ENCODE data around the gene PLEKHM3.

PLEKHM3 gene

DNA sequence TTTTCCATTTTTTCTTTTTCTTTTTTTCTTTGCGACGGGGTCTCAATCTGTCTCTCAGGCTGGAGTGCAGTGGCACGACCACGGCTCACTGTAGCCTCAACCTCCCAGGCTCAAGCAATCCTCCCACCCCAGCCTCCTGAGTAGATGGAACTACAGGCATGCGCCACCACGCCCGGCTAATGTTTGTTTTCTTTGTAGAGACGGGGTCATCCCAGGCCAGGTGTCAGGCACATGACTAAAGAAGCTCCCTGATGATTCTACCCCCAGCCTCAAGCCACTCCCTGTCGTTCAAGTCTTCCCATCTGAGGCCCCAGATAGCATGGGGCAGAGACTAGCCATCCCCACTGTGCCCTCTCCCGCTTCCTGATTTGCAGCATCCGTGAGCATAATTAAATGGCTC, 245.8 kb downstream of the PLEKHM3 start:
- H2AK5ac ChIP-seq (ENCODE audit: low read length): no peak overlapping the region
- H3K23ac ChIP-seq (ENCODE audit: low read length): no peak overlapping the region
- peaks cover 2% of the 10 kb centered on the region for H3K4me1 ChIP-seq (ENCODE audit: control insufficient read depth, low read depth, low read length)
- H3K4ac ChIP-seq (ENCODE audit: low read depth, low read length): no peak overlapping the region
- H3K9ac ChIP-seq (ENCODE audit: low read length): no peak overlapping the region
- no peaks in the 10 kb centered on the region for H3K27me3 ChIP-seq (ENCODE audit: insufficient read depth, low read length, poor library complexity)
- no peak overlapping the region for H3K18ac ChIP-seq (ENCODE audit: low read length)
- no peak overlapping the region for H4K8ac ChIP-seq (ENCODE audit: low read depth, low read length)
- DNase-seq: no peak
- no peaks in the 10 kb centered on the region for H3K79me2 ChIP-seq (ENCODE audit: control insufficient read depth, insufficient read depth, low read length)
- H3K56ac ChIP-seq (ENCODE audit: low read length): no peak overlapping the region
- H4K5ac ChIP-seq (ENCODE audit: low read length): no peak overlapping the region
- no peak overlapping the region for H3K4me2 ChIP-seq (ENCODE audit: low read length)
- no peak overlapping the region for H2BK5ac ChIP-seq (ENCODE audit: low read length)
- no peak overlapping the region for H2BK120ac ChIP-seq (ENCODE audit: low read depth, low read length)
- no CpG with 5 or more reads among the region's 11 CpGs for WGBS (ENCODE audit: extremely low coverage, insufficient coverage, low lambda C conversion rate)
- no peak overlapping the region for H2BK15ac ChIP-seq (replicated peaks; ENCODE audit: low read depth)
- H3K4me3 ChIP-seq (ENCODE audit: low read length): no peak overlapping the region
- H3K36me3 ChIP-seq (ENCODE audit: control insufficient read depth, insufficient read depth, low read length): no peaks in the 10 kb centered on the region
- H3K79me1 ChIP-seq (ENCODE audit: low read length): no peaks in the 10 kb centered on the region
- no peak overlapping the region for H3K27ac ChIP-seq (ENCODE audit: low read depth, low read length)

GRCh38 chr2:207778298-207778882, 246.9 kb downstream of the PLEKHM3 start:
- Histone ChIP-seq H3K79me2 (ENCODE audit: control insufficient read depth, insufficient read depth, low read length) (no peaks in the 10 kb centered on the region), H4K8ac (ENCODE audit: low read depth, low read length) (no peak overlapping the region), H3K4me1 (ENCODE audit: control insufficient read depth, low read depth, low read length) (peaks cover 2% of the 10 kb centered on the region), H3K18ac (ENCODE audit: low read length) (no peak overlapping the region), H3K4me2 (ENCODE audit: low read length) (no peak overlapping the region), H2AK5ac (ENCODE audit: low read length) (no peak overlapping the region), H3K36me3 (ENCODE audit: control insufficient read depth, insufficient read depth, low read length) (no peaks in the 10 kb centered on the region), H3K27me3 (ENCODE audit: insufficient read depth, low read length, poor library complexity) (no peaks in the 10 kb centered on the region), H3K4ac (ENCODE audit: low read depth, low read length) (no peak overlapping the region), H3K56ac (ENCODE audit: low read length) (no peak overlapping the region), H2BK15ac (replicated peaks; ENCODE audit: low read depth) (no peak overlapping the region), H3K79me1 (ENCODE audit: low read length) (no peaks in the 10 kb centered on the region), H3K23ac (ENCODE audit: low read length) (no peak overlapping the region), H3K4me3 (ENCODE audit: low read length) (no peak overlapping the region), H3K9ac (ENCODE audit: low read length) (no peak overlapping the region), H2BK120ac (ENCODE audit: low read depth, low read length) (no peak overlapping the region), H2BK5ac (ENCODE audit: low read length) (no peak overlapping the region), H4K5ac (ENCODE audit: low read length) (no peak overlapping the region), H3K27ac (ENCODE audit: low read depth, low read length) (no peak overlapping the region)
- no peak for DNase-seq
- WGBS (ENCODE audit: extremely low coverage, insufficient coverage, low lambda C conversion rate): no CpG with 5 or more reads among the region's 4 CpGs

DNA sequence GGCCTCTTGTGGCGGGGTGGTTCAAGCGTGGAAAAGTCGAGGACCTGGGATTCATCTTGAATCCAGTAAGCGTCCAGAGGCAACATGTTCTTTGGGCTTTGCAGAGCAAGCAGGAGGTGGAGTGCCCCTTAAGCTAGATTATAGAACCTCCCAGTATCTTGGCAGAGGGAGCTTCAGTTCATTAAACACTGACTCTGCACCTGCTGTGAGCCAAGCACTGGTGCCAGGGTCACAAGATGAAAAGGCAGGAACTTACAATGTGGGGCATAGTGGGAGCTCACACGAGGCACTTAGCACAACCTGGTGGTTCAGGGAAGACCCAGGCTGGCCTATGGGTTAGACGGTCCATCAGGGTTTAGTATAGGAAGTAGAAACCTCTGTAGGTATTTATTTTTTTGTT, 248.2 kb downstream of the PLEKHM3 start:
- Histone ChIP-seq H3K56ac (ENCODE audit: low read length) (no peak overlapping the region), H3K4me1 (ENCODE audit: control insufficient read depth, low read depth, low read length) (peaks cover 2% of the 10 kb centered on the region), H3K27ac (ENCODE audit: low read depth, low read length) (no peak overlapping the region), H3K18ac (ENCODE audit: low read length) (no peak overlapping the region), H3K23ac (ENCODE audit: low read length) (no peak overlapping the region), H2BK5ac (ENCODE audit: low read length) (no peak overlapping the region), H2BK120ac (ENCODE audit: low read depth, low read length) (no peak overlapping the region), H3K4me2 (ENCODE audit: low read length) (no peak overlapping the region), H4K8ac (ENCODE audit: low read depth, low read length) (no peak overlapping the region), H4K5ac (ENCODE audit: low read length) (no peak overlapping the region), H3K79me1 (ENCODE audit: low read length) (no peaks in the 10 kb centered on the region), H3K9ac (ENCODE audit: low read length) (no peak overlapping the region), H2BK15ac (replicated peaks; ENCODE audit: low read depth) (no peak overlapping the region), H3K4ac (ENCODE audit: low read depth, low read length) (no peak overlapping the region), H2AK5ac (ENCODE audit: low read length) (no peak overlapping the region), H3K27me3 (ENCODE audit: insufficient read depth, low read length, poor library complexity) (no peaks in the 10 kb centered on the region), H3K36me3 (ENCODE audit: control insufficient read depth, insufficient read depth, low read length) (no peaks in the 10 kb centered on the region), H3K79me2 (ENCODE audit: control insufficient read depth, insufficient read depth, low read length) (no peaks in the 10 kb centered on the region), H3K4me3 (ENCODE audit: low read length) (no peak overlapping the region)
- no peak for DNase-seq
- no CpG with 5 or more reads among the region's 6 CpGs for WGBS (ENCODE audit: extremely low coverage, insufficient coverage, low lambda C conversion rate)

DNA sequence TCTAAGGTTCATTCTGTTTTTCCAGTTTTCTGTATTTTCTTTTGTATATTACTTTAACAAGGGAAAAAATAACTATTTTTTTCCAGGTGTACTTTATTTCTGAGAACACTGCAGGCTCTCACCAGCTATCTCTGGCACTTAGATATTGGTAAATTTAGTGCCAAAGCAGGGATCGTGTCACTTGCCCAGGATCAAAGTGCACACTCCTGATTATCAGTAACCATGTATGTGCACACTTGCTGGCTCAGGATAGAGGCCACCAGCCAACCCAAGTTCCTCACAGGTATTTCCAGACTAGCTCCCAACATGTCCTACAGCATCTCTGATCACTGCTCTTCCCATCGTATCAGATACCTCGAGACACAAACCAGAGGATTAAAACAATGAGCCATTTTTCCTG, 249.9 kb downstream of the PLEKHM3 start:
- no peak overlapping the region for H4K8ac ChIP-seq (ENCODE audit: low read depth, low read length)
- no peak overlapping the region for H3K4me3 ChIP-seq (ENCODE audit: low read length)
- no peak overlapping the region for H2BK120ac ChIP-seq (ENCODE audit: low read depth, low read length)
- no peak overlapping the region for H3K56ac ChIP-seq (ENCODE audit: low read length)
- H4K5ac ChIP-seq (ENCODE audit: low read length): no peak overlapping the region
- no peaks in the 10 kb centered on the region for H3K79me2 ChIP-seq (ENCODE audit: control insufficient read depth, insufficient read depth, low read length)
- DNase-seq: no peak
- H3K18ac ChIP-seq (ENCODE audit: low read length): no peak overlapping the region
- H3K4me2 ChIP-seq (ENCODE audit: low read length): no peak overlapping the region
- H3K79me1 ChIP-seq (ENCODE audit: low read length): no peaks in the 10 kb centered on the region
- peaks cover 2% of the 10 kb centered on the region for H3K4me1 ChIP-seq (ENCODE audit: control insufficient read depth, low read depth, low read length)
- no peak overlapping the region for H2AK5ac ChIP-seq (ENCODE audit: low read length)
- no peak overlapping the region for H3K23ac ChIP-seq (ENCODE audit: low read length)
- WGBS (ENCODE audit: extremely low coverage, insufficient coverage, low lambda C conversion rate): no CpG with 5 or more reads among the region's 3 CpGs
- H2BK15ac ChIP-seq (replicated peaks; ENCODE audit: low read depth): no peak overlapping the region
- H3K4ac ChIP-seq (ENCODE audit: low read depth, low read length): no peak overlapping the region
- H3K36me3 ChIP-seq (ENCODE audit: control insufficient read depth, insufficient read depth, low read length): no peaks in the 10 kb centered on the region
- H3K27me3 ChIP-seq (ENCODE audit: insufficient read depth, low read length, poor library complexity): no peaks in the 10 kb centered on the region
- no peak overlapping the region for H3K27ac ChIP-seq (ENCODE audit: low read depth, low read length)
- H3K9ac ChIP-seq (ENCODE audit: low read length): no peak overlapping the region
- H2BK5ac ChIP-seq (ENCODE audit: low read length): no peak overlapping the region

DNA sequence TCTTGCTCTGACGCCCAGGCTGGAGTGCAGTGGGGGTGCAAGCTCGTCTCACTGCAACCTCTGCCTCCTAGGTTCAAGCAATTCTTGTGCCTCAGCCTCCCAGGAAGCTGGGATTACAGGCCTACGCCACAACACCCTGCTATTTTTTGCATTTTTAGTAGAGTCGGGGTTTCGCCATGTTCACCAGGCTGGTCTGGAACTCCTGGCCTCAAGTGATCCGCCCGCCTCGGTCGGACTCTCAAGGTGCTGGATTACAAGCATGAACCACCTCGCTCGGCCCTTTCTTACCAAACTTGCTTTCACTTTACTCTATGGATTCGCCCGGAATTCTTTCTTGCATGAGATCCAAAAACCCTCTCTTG, 252.5 kb downstream of the PLEKHM3 start:
- no peak overlapping the region for H3K23ac ChIP-seq (ENCODE audit: low read length)
- no peak overlapping the region for H3K9ac ChIP-seq (ENCODE audit: low read length)
- H3K4ac ChIP-seq (ENCODE audit: low read depth, low read length): peak overlapping the region; percentile 18
- peak overlapping the region; percentile 25 for H3K18ac ChIP-seq (ENCODE audit: low read length)
- WGBS (ENCODE audit: extremely low coverage, insufficient coverage, low lambda C conversion rate): no CpG with 5 or more reads among the region's 13 CpGs
- no peaks in the 10 kb centered on the region for H3K79me1 ChIP-seq (ENCODE audit: low read length)
- no peaks in the 10 kb centered on the region for H3K4me1 ChIP-seq (ENCODE audit: control insufficient read depth, low read depth, low read length)
- H4K5ac ChIP-seq (ENCODE audit: low read length): no peak overlapping the region
- H3K4me3 ChIP-seq (ENCODE audit: low read length): no peak overlapping the region
- no peak overlapping the region for H2BK15ac ChIP-seq (replicated peaks; ENCODE audit: low read depth)
- H3K27ac ChIP-seq (ENCODE audit: low read depth, low read length): no peak overlapping the region
- no peak overlapping the region for H2AK5ac ChIP-seq (ENCODE audit: low read length)
- no peaks in the 10 kb centered on the region for H3K36me3 ChIP-seq (ENCODE audit: control insufficient read depth, insufficient read depth, low read length)
- H3K79me2 ChIP-seq (ENCODE audit: control insufficient read depth, insufficient read depth, low read length): peaks cover 16% of the 10 kb centered on the region
- H2BK120ac ChIP-seq (ENCODE audit: low read depth, low read length): no peak overlapping the region
- H4K8ac ChIP-seq (ENCODE audit: low read depth, low read length): no peak overlapping the region
- H2BK5ac ChIP-seq (ENCODE audit: low read length): no peak overlapping the region
- H3K27me3 ChIP-seq (ENCODE audit: insufficient read depth, low read length, poor library complexity): no peaks in the 10 kb centered on the region
- peak overlapping the region; percentile 7 for H3K56ac ChIP-seq (ENCODE audit: low read length)
- DNase-seq: no peak
- no peak overlapping the region for H3K4me2 ChIP-seq (ENCODE audit: low read length)
